ENCODE data around the gene PLBD2.

Gene PLBD2

DNA sequence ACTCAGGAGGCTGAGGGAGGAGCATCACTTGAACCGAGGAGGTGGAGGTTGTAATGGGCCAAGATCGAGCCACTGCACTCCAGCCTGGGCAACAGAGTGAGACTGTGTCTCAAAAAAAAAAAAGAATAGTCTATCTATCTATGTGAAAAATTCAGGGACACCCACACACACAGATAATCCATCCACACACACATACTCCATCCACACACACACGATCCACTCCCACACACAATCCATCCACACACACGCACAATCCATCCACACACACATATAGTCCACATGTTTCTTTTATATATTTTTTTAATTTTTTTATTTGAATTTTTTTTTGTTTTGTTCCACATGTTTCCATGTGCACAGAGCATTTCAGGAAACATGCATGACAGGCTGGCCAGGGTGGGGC is 42.0 kb downstream of the PLBD2 start:
- Histone ChIP-seq H3K36me3 (ENCODE audit: control insufficient read depth in 2 of 2, insufficient read depth in 2 of 2, low read length in 2 of 2) (no peaks in the 10 kb centered on the region), H3K27ac (ENCODE audit: low read depth in 2 of 2, low read length in 2 of 2) (no peak overlapping the region), H3K9me3 (ENCODE audit: control insufficient read depth in 2 of 2, low read length in 2 of 2) (no peaks in the 10 kb centered on the region), H3K27me3 (ENCODE audit: control insufficient read depth in 2 of 2, insufficient read depth in 2 of 2, low read length in 2 of 2) (peaks cover 0 to 2% of the 10 kb centered on the region in 2 donors), H3K9ac (ENCODE audit: low read depth in 1 of 2, low read length in 2 of 2) (no peak overlapping the region), H3K4me1 (ENCODE audit: control insufficient read depth in 2 of 2, insufficient read depth in 2 of 2, low read length in 2 of 2) (no peaks in the 10 kb centered on the region), H3K4me3 (ENCODE audit: low read length in 2 of 2) (no peak overlapping the region)

DNA sequence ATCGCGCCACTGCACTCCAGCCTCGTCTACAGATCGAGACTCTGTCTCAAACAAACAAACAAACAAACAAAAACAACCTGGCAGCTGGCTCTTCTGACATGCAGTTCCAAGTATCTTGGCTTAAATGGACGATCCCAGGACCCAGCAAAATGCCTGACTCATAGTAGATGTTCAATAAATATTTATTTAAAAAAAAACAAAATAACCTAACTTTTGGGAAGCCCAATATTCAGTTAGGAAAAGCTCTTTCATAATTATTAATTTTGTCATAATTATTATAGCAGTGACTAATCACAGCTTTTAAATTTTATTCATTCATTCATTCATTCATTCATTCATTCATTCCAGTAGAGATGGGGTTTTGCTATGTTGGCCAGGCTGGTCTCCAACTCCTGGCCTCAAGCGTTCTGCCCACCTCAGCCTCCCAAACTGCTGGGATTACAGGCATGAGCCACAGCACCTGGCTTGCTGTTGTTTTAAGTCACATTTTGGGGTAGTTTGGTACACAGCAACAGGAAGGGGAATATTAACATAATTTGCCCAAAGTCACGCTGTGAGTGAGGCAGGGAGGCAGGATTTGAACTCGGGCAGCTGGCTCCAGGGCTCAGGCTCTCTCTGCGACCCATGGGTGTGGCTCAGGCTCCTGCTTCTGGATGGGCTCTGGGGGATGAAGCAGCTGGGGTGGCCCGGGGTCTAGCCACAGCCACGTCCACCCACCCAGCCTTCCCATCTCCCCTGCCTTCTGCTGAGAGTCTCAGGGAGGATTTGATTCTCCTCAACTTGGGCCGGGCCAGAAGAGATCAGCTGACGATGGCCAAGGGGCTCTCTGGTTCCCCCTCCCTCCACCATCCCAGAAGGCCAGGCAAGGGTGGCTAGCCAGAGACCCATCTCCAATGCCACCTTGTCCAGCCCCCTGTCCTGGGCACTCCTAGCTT is 42.9 kb downstream of the PLBD2 start:
- Histone ChIP-seq H3K36me3 (ENCODE audit: control insufficient read depth in 2 of 2, insufficient read depth in 2 of 2, low read length in 2 of 2) (no peaks in the 10 kb centered on the region), H3K9ac (ENCODE audit: low read depth in 1 of 2, low read length in 2 of 2) (no peak overlapping the region), H3K27ac (ENCODE audit: low read depth in 2 of 2, low read length in 2 of 2) (no peak overlapping the region), H3K4me1 (ENCODE audit: control insufficient read depth in 2 of 2, insufficient read depth in 2 of 2, low read length in 2 of 2) (no peaks in the 10 kb centered on the region), H3K4me3 (ENCODE audit: low read length in 2 of 2) (no peak overlapping the region), H3K9me3 (ENCODE audit: control insufficient read depth in 2 of 2, low read length in 2 of 2) (no peaks in the 10 kb centered on the region), H3K27me3 (ENCODE audit: control insufficient read depth in 2 of 2, insufficient read depth in 2 of 2, low read length in 2 of 2) (peaks cover 0 to 2% of the 10 kb centered on the region in 2 donors)

DNA sequence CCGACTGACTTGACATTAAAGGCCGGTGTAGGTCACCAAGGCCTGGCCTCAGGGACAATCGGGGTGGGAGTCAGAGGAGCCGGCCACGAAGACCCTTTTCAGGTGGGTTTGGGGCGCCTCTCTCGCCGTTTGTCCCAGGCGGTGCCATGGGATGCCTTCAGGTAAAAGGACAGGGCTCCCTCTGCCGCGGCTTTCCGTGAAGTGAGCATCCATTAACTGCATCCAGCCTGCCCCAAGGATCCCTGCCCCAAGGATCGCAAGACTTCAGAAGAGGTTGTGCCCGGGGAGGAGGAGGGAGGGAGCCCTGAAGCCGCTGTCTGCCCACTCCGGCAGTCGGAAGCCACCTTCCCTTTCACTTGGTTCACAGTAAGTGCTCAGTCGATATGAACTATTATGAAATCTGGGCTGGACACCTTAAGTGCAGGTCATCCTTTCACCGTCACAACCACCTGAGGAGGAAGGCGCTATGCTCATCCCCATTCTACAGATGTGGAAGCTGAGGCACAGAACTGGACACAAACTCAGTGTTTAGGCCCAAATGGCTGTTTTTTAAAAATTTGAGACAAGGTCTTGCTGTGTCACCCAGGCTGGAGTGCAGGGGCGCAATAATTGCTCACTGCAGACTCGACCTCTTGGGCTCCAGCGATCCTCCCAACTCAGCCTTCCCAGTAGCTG is 44.3 kb downstream of the PLBD2 start:
- Histone ChIP-seq H3K4me3 (ENCODE audit: low read length in 2 of 2) (no peak overlapping the region), H3K27me3 (ENCODE audit: control insufficient read depth in 2 of 2, insufficient read depth in 2 of 2, low read length in 2 of 2) (peaks cover 0 to 2% of the 10 kb centered on the region in 2 donors), H3K9ac (ENCODE audit: low read depth in 1 of 2, low read length in 2 of 2) (no peak overlapping the region), H3K9me3 (ENCODE audit: control insufficient read depth in 2 of 2, low read length in 2 of 2) (no peaks in the 10 kb centered on the region), H3K36me3 (ENCODE audit: control insufficient read depth in 2 of 2, insufficient read depth in 2 of 2, low read length in 2 of 2) (no peaks in the 10 kb centered on the region), H3K27ac (ENCODE audit: low read depth in 2 of 2, low read length in 2 of 2) (no peak overlapping the region), H3K4me1 (ENCODE audit: control insufficient read depth in 2 of 2, insufficient read depth in 2 of 2, low read length in 2 of 2) (no peaks in the 10 kb centered on the region)

DNA sequence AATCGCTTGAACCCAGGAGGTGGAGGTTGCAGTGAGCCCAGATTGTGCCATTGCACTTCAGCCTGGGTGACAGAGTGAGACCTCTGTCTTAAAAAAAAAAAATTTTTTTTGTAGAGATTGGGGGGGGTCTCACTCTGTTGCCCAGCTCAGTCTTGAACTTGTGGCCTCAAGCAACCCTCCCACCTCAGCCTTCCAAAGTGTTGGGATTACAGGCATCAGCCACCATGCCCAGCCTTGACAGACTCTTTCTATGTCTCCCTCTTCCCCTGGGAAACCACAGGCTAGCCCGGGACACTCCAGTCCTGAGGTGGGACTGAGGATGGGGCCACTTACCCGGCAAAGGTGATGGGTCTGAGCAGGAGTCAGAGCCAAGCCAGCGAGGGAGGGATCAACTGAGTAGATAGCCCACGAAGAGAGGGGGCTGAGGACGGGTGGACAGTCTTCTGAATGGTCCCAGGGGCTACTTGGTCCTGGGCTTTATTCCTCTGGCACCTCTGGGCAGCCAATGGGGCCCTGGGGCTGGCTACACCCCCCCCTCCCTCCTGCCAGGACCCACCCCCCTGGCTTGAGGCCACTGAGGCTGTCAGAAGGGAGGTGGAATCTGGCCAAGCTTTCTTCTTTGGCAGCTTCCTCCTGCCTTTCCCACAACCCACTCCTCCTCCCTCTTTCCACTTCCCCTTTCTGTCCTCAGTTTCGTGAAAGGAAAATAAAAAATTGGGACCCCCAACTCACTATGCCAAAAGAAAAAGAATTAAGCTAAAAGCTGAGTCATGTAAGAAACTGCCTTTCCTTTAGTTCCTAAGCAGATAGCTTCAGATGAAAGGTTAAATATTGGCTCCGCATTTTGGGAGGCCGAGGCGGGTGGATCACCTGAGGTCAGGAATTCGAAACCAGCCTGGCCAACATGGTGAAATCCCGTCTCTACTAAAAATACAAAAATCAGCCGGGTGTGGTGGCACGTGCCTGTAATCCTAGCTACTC is 45.3 kb downstream of the PLBD2 start, which contains the start of gene SDS:
Gene SDS (minus strand): TSS at position 453 of the 981 bp plus-strand sequence. CDS start 4,179 bp downstream, outside the sequence.
- H3K4me1 ChIP-seq (ENCODE audit: control insufficient read depth in 2 of 2, insufficient read depth in 2 of 2, low read length in 2 of 2), result no peaks in the 10 kb centered on the region
- H3K4me3 ChIP-seq (ENCODE audit: low read length in 2 of 2), result no peak within 1 kb of the TSS
- H3K27me3 ChIP-seq (ENCODE audit: control insufficient read depth in 2 of 2, insufficient read depth in 2 of 2, low read length in 2 of 2), result peaks cover 0 to 2% of the 10 kb centered on the region in 2 donors
- no peaks in the 10 kb centered on the region for H3K36me3 ChIP-seq (ENCODE audit: control insufficient read depth in 2 of 2, insufficient read depth in 2 of 2, low read length in 2 of 2)
- H3K27ac ChIP-seq (ENCODE audit: low read depth in 2 of 2, low read length in 2 of 2), result no peak within 1 kb of the TSS
- no peaks in the 10 kb centered on the region for H3K9me3 ChIP-seq (ENCODE audit: control insufficient read depth in 2 of 2, low read length in 2 of 2)
- no peak within 1 kb of the TSS for H3K9ac ChIP-seq (ENCODE audit: low read depth in 1 of 2, low read length in 2 of 2)

DNA sequence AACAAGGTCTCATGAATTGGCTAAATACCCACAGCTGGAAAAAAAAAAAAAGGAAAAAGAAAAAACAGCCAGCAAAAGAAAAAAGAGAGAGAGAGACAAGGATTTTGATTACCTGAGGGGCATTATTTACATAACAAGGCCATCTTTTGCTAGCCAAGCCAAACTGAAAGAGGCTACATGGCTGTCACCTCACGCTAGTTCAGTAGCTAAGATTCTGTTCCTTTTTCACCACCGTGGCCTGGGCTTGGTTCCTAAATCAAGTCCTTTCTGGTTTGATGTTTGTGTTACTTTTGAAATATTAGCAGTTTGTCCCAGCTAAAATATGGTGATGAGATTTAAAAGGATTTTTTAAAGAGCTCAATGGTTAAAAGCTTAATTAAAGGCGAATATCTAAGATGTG is 47.3 kb downstream of the PLBD2 start:
- no peak overlapping the region for H3K9ac ChIP-seq (ENCODE audit: low read depth in 1 of 2, low read length in 2 of 2)
- no peaks in the 10 kb centered on the region for H3K36me3 ChIP-seq (ENCODE audit: control insufficient read depth in 2 of 2, insufficient read depth in 2 of 2, low read length in 2 of 2)
- H3K9me3 ChIP-seq (ENCODE audit: control insufficient read depth in 2 of 2, low read length in 2 of 2), result no peaks in the 10 kb centered on the region
- peaks cover 0 to 2% of the 10 kb centered on the region in 2 donors for H3K27me3 ChIP-seq (ENCODE audit: control insufficient read depth in 2 of 2, insufficient read depth in 2 of 2, low read length in 2 of 2)
- H3K27ac ChIP-seq (ENCODE audit: low read depth in 2 of 2, low read length in 2 of 2), result no peak overlapping the region
- H3K4me1 ChIP-seq (ENCODE audit: control insufficient read depth in 2 of 2, insufficient read depth in 2 of 2, low read length in 2 of 2), result no peaks in the 10 kb centered on the region
- H3K4me3 ChIP-seq (ENCODE audit: low read length in 2 of 2), result no peak overlapping the region

DNA sequence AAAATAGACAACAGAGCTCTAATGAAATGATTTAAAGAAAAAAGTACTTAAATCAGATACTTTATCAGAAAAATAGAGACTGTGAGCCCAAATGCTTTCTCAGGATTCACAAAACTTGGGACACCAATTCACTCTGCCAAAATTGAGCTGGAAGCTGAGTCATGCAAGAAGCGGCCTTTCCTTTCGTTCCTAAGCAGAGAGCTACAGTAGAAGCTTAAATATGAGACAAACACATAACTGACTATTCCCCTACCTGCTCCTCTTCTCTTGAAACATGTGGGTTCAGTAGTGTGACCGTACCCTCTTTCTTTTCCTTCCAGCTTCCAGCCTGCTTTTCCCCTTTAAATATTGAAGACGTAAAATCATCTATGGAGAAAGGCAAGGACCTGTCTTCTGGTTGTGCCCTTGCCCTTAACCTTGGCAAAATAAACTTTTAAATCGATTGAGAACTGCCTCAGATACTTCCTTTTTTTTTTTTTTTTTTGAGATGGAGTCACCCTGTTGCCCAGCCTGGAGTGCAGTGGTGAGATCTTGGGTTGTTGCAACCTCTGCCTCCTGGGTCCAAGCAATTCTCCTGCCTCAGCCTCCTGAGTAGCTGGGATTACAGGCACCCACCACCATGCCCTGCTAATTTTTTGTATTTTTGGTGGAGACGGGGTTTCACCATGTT is 49.7 kb downstream of the PLBD2 start:
- H3K4me3 ChIP-seq (ENCODE audit: low read length in 2 of 2), result no peak overlapping the region
- H3K36me3 ChIP-seq (ENCODE audit: control insufficient read depth in 2 of 2, insufficient read depth in 2 of 2, low read length in 2 of 2), result no peaks in the 10 kb centered on the region
- H3K9me3 ChIP-seq (ENCODE audit: control insufficient read depth in 2 of 2, low read length in 2 of 2), result no peaks in the 10 kb centered on the region
- no peak overlapping the region for H3K27ac ChIP-seq (ENCODE audit: low read depth in 2 of 2, low read length in 2 of 2)
- H3K4me1 ChIP-seq (ENCODE audit: control insufficient read depth in 2 of 2, insufficient read depth in 2 of 2, low read length in 2 of 2), result no peaks in the 10 kb centered on the region
- H3K9ac ChIP-seq (ENCODE audit: low read depth in 1 of 2, low read length in 2 of 2), result no peak overlapping the region
- no peaks in the 10 kb centered on the region for H3K27me3 ChIP-seq (ENCODE audit: control insufficient read depth in 2 of 2, insufficient read depth in 2 of 2, low read length in 2 of 2)

DNA sequence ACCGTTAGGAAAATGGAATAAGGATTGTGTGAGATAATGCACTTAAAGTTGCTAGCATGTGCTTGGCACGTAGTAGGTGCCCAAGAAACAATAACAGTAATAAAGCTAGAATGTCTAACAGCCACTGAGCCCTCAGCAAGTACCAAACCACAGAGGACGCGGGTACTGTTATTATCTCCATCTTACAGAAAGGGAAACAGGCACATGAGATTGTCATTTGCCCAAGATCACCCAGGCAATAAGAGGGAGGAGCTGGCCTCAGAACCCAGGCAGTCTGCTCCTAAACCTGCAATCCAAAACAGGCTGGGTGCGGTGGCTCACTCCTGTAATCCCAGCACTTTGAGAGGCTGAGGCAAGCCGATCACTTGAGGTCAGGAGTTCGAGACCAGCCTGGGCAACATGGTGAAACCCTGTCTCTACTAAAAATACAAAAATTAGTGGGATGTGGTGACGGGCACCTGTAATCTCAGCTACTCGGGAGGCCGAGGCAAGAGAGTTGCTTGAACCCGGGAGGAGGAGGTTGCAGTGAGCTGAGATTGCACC is 50.4 kb downstream of the PLBD2 start:
- no peak overlapping the region for H3K9ac ChIP-seq (ENCODE audit: low read depth in 1 of 2, low read length in 2 of 2)
- no peaks in the 10 kb centered on the region for H3K27me3 ChIP-seq (ENCODE audit: control insufficient read depth in 2 of 2, insufficient read depth in 2 of 2, low read length in 2 of 2)
- no peak overlapping the region for H3K27ac ChIP-seq (ENCODE audit: low read depth in 2 of 2, low read length in 2 of 2)
- H3K4me3 ChIP-seq (ENCODE audit: low read length in 2 of 2), result no peak overlapping the region
- H3K9me3 ChIP-seq (ENCODE audit: control insufficient read depth in 2 of 2, low read length in 2 of 2), result no peaks in the 10 kb centered on the region
- no peaks in the 10 kb centered on the region for H3K36me3 ChIP-seq (ENCODE audit: control insufficient read depth in 2 of 2, insufficient read depth in 2 of 2, low read length in 2 of 2)
- H3K4me1 ChIP-seq (ENCODE audit: control insufficient read depth in 2 of 2, insufficient read depth in 2 of 2, low read length in 2 of 2), result no peaks in the 10 kb centered on the region

DNA sequence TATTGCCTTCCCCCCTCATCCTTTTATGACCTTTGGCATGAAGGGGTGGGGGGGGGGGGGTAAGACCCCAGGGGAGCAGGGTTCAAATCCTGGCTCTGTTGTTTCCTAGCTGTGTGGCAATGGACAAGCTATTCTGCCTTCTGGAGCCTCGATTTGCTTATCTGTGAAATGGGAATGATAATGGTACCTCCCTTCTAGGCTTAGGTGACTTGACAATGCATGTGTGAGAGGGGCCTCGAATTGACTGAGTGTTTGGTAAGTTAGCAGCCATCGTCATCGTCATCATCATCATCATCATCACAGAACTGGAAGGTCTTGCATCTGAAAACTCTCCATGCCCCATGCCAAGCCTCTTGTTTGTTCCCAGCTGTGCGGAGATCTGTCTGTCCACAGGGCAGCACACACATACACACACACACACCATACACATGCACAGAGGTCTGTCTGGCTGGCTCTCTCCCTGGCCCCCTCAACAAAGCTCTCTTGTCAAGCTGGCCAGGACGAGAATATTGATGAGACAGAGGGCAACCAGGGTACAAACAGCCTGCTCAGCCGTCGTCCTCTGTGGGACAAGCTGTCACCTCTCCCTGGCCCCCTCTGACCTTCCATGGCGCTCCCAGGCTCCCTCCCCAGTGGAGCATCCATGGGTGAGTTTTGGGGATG is 51.2 kb downstream of the PLBD2 start:
- Histone ChIP-seq H3K9me3 (ENCODE audit: control insufficient read depth in 2 of 2, low read length in 2 of 2) (no peaks in the 10 kb centered on the region), H3K27ac (ENCODE audit: low read depth in 2 of 2, low read length in 2 of 2) (no peak overlapping the region), H3K4me3 (ENCODE audit: low read length in 2 of 2) (no peak overlapping the region), H3K27me3 (ENCODE audit: control insufficient read depth in 2 of 2, insufficient read depth in 2 of 2, low read length in 2 of 2) (no peaks in the 10 kb centered on the region), H3K36me3 (ENCODE audit: control insufficient read depth in 2 of 2, insufficient read depth in 2 of 2, low read length in 2 of 2) (no peaks in the 10 kb centered on the region), H3K4me1 (ENCODE audit: control insufficient read depth in 2 of 2, insufficient read depth in 2 of 2, low read length in 2 of 2) (no peaks in the 10 kb centered on the region), H3K9ac (ENCODE audit: low read depth in 1 of 2, low read length in 2 of 2) (no peak overlapping the region)

GRCh38 chr12:113413488-113413939 is 55.1 kb downstream of the PLBD2 start:
- Histone ChIP-seq H3K4me3 (ENCODE audit: low read length in 2 of 2) (no peak overlapping the region), H3K4me1 (ENCODE audit: control insufficient read depth in 2 of 2, insufficient read depth in 2 of 2, low read length in 2 of 2) (no peaks in the 10 kb centered on the region), H3K27me3 (ENCODE audit: control insufficient read depth in 2 of 2, insufficient read depth in 2 of 2, low read length in 2 of 2) (no peaks in the 10 kb centered on the region), H3K27ac (ENCODE audit: low read depth in 2 of 2, low read length in 2 of 2) (no peak overlapping the region), H3K36me3 (ENCODE audit: control insufficient read depth in 2 of 2, insufficient read depth in 2 of 2, low read length in 2 of 2) (no peaks in the 10 kb centered on the region), H3K9ac (ENCODE audit: low read depth in 1 of 2, low read length in 2 of 2) (no peak overlapping the region), H3K9me3 (ENCODE audit: control insufficient read depth in 2 of 2, low read length in 2 of 2) (no peaks in the 10 kb centered on the region)
